CD4-positive, CD25-positive, alpha-beta regulatory T cell (primary cell): ENCODE results near the gene TEKT3. TPM values are rescaled to one million over a fixed set of nuclear protein-coding genes. Genes with fewer than 3 reads are reported as not detected.

Experiments
- ATAC-seq, 2 donors: fragments of 150-1000 bp; cut with Tn5 transposase; one replicate each; pipeline ENCODE4 v1.10.0; 2021; ENCODE audit warnings: low read depth in 2 of 2, moderate number of reproducible peaks in 2 of 2, moderate library complexity in 1 of 2
- DNase-seq, 3 donors: peaks; one replicate each; pipeline versions ENCODE4 v3.0.0 to v3.0.0-alpha.2; 2012 to 2022; ENCODE audit warnings: mixed read lengths in 1 of 3
- H3K27ac ChIP-seq: one replicate; pipeline ENCODE4 v1.7.0; 2013; ENCODE audit warnings: mild to moderate bottlenecking, low read length; ENCODE audit not compliant: insufficient read depth, poor library complexity, severe bottlenecking
- H3K27me3 ChIP-seq: one replicate; pipeline ENCODE4 v1.7.0; 2013; ENCODE audit warnings: low read length; ENCODE audit not compliant: control insufficient read depth, insufficient read depth
- H3K36me3 ChIP-seq: one replicate; pipeline ENCODE4 v1.7.0; 2013; ENCODE audit warnings: mild to moderate bottlenecking, low read length, moderate library complexity; ENCODE audit not compliant: control insufficient read depth, insufficient read depth
- H3K4me1 ChIP-seq: 2 replicates; pipeline ENCODE4 v1.7.0; 2013; ENCODE audit warnings: mild to moderate bottlenecking, low read length; ENCODE audit not compliant: insufficient read depth, control insufficient read depth, poor library complexity, severe bottlenecking
- H3K4me3 ChIP-seq: one replicate; pipeline ENCODE4 v1.7.0; 2013; ENCODE audit warnings: low read depth, mild to moderate bottlenecking, low read length, moderate library complexity
- H3K9me3 ChIP-seq, 2 experiments: 1 replicate in 1 of 2; 2 replicates in 1 of 2; pipeline ENCODE4 v1.7.0; 2013; ENCODE audit warnings: low read length in 2 of 2, mild to moderate bottlenecking in 1 of 2, moderate library complexity in 1 of 2; ENCODE audit not compliant: control insufficient read depth in 2 of 2
- H3K27ac Mint-ChIP-seq, 3 donors: one replicate each; pipeline ENCODE4 v1.8.0; 2020 to 2022; ENCODE audit warnings: mild to moderate bottlenecking in 3 of 3, mixed read lengths in 3 of 3, moderate library complexity in 2 of 3
- H3K27me3 Mint-ChIP-seq: one replicate; pipeline ENCODE4 v1.8.0; 2022; ENCODE audit warnings: mild to moderate bottlenecking, mixed read lengths
- H3K36me3 Mint-ChIP-seq: one replicate; pipeline ENCODE4 v1.8.0; 2020; ENCODE audit warnings: mixed read lengths
- H3K4me1 Mint-ChIP-seq, 4 donors: one replicate each; pipeline ENCODE4 v1.8.0; 2020 to 2022; ENCODE audit warnings: mixed read lengths in 4 of 4, mild to moderate bottlenecking in 1 of 4
- H3K4me3 Mint-ChIP-seq, 4 donors: one replicate each; pipeline ENCODE4 v1.8.0; 2020 to 2022; ENCODE audit warnings: mild to moderate bottlenecking in 4 of 4, mixed read lengths in 4 of 4, moderate library complexity in 3 of 4
- H3K9me3 Mint-ChIP-seq, 7 donors: one replicate each; pipeline ENCODE4 v1.8.0; 2020 to 2022; ENCODE audit warnings: mixed read lengths in 7 of 7, mild to moderate bottlenecking in 3 of 7, moderate library complexity in 2 of 7
- polyA plus RNA-seq, 4 donors: library from polyadenylated mRNA; unstranded; fragments of 300-500 nt; fragmentation: Illumina TruSeq; gene quantifications; one replicate each; pipeline ENCODE4 v1.2.3, GENCODE V29; 2021
- total RNA-seq: library from RNA; stranded (reverse); gene quantifications from one replicate; pipeline ENCODE4 v1.2.3, GENCODE V29; 2022

The TEKT3 gene
- total and polyA plus RNA-seq, 5 donors from 2014 or later = 0.34 to 1.2 TPM; not detected in 3

- peaks cover 10% of the 10 kb centered on the region for H3K27me3 ChIP-seq
- DNase-seq (no peak), ATAC-seq (no peak)
- H3K4me3 ChIP-seq = no peak overlapping the region
- H3K9me3 Mint-ChIP-seq = peaks cover 0 to 7% (median 2%) of the 10 kb centered on the region in 7 donors
- no peak overlapping the region for H3K4me3 Mint-ChIP-seq
- no peaks in the 10 kb centered on the region for H3K4me1 ChIP-seq
- H3K4me1 Mint-ChIP-seq = peaks cover 0 to 5% (median 0%) of the 10 kb centered on the region in 4 donors
- H3K9me3 ChIP-seq = no peaks in the 10 kb centered on the region
- no peak overlapping the region for H3K27ac Mint-ChIP-seq
- peaks cover 30% of the 10 kb centered on the region for H3K27me3 Mint-ChIP-seq
- peaks cover 4% of the 10 kb centered on the region for H3K36me3 Mint-ChIP-seq
- no peaks in the 10 kb centered on the region for H3K36me3 ChIP-seq
- H3K27ac ChIP-seq = no peak overlapping the region
Observed at GRCh38 chr17:15281909-15282308, 59.5 kb downstream of the TEKT3 start.

- no peak for ATAC-seq
Observed at GRCh38 chr17:15278924-15279477, 62.4 kb downstream of the TEKT3 start.

GRCh38 chr17:15278380-15278779 is 63.0 kb downstream of the TEKT3 start:
- H3K9me3 ChIP-seq = peaks cover 0 to 2% of the 10 kb centered on the region in 2 experiments
- H3K4me1 Mint-ChIP-seq = peaks cover 0 to 5% (median 0%) of the 10 kb centered on the region in 4 donors

More at GRCh38 chr17:15278924-15279477, 62.4 kb downstream of the TEKT3 start:
- Histone ChIP-seq H3K36me3 (no peaks in the 10 kb centered on the region), H3K4me1 (no peaks in the 10 kb centered on the region), H3K27me3 (peaks cover 6% of the 10 kb centered on the region), H3K9me3 (no peaks in the 10 kb centered on the region), H3K27ac (no peak overlapping the region), H3K4me3 (no peak overlapping the region)
- Mint-ChIP-seq H3K4me3 (no peak overlapping the region), H3K27ac (no peak overlapping the region), H3K36me3 (peaks cover 4% of the 10 kb centered on the region), H3K27me3 (peaks cover 27% of the 10 kb centered on the region), H3K9me3 (peaks cover 0 to 9% (median 1%) of the 10 kb centered on the region in 7 donors), H3K4me1 (peaks cover 0 to 5% (median 0%) of the 10 kb centered on the region in 4 donors)
- no peak for DNase-seq

GRCh38 chr17:15274017-15274416 is 67.4 kb downstream of the TEKT3 start:
- DNase-seq (no peak), ATAC-seq (no peak)
- peaks cover 0 to 2% of the 10 kb centered on the region in 2 experiments for H3K9me3 ChIP-seq
- H3K27ac ChIP-seq = no peak overlapping the region
- no peaks in the 10 kb centered on the region for H3K27me3 ChIP-seq
- Mint-ChIP-seq H3K4me3 (no peak overlapping the region), H3K4me1 (peaks cover 0 to 3% (median 0%) of the 10 kb centered on the region in 4 donors), H3K27ac (no peak overlapping the region), H3K27me3 (peaks cover 18% of the 10 kb centered on the region), H3K36me3 (no peaks in the 10 kb centered on the region), H3K9me3 (peaks cover 0 to 6% (median 0%) of the 10 kb centered on the region in 7 donors)
- H3K4me1 ChIP-seq = no peaks in the 10 kb centered on the region
- H3K4me3 ChIP-seq = no peak overlapping the region
- H3K36me3 ChIP-seq = no peaks in the 10 kb centered on the region

More at GRCh38 chr17:15278380-15278779, 63.0 kb downstream of the TEKT3 start:
- peaks cover 4% of the 10 kb centered on the region for H3K36me3 Mint-ChIP-seq
- Histone ChIP-seq H3K4me1 (no peaks in the 10 kb centered on the region), H3K27ac (no peak overlapping the region), H3K27me3 (peaks cover 4% of the 10 kb centered on the region), H3K4me3 (no peak overlapping the region), H3K36me3 (no peaks in the 10 kb centered on the region)
- DNase-seq (no peak), ATAC-seq (no peak)
- peaks cover 22% of the 10 kb centered on the region for H3K27me3 Mint-ChIP-seq
- peaks cover 0 to 7% (median 1%) of the 10 kb centered on the region in 7 donors for H3K9me3 Mint-ChIP-seq
- no peak overlapping the region for H3K27ac Mint-ChIP-seq
- H3K4me3 Mint-ChIP-seq = no peak overlapping the region

- Mint-ChIP-seq H3K36me3 (no peaks in the 10 kb centered on the region), H3K4me3 (no peak overlapping the region), H3K27ac (no peak overlapping the region), H3K27me3 (peaks cover 15% of the 10 kb centered on the region), H3K4me1 (peaks cover 0 to 3% (median 0%) of the 10 kb centered on the region in 4 donors), H3K9me3 (peaks cover 0 to 6% (median 0%) of the 10 kb centered on the region in 7 donors)
- ATAC-seq (no peak), DNase-seq (no peak)
- H3K27me3 ChIP-seq = no peaks in the 10 kb centered on the region
- H3K4me1 ChIP-seq = no peaks in the 10 kb centered on the region
- no peaks in the 10 kb centered on the region for H3K36me3 ChIP-seq
- H3K27ac ChIP-seq = no peak overlapping the region
- H3K4me3 ChIP-seq = no peak overlapping the region
- peaks cover 0 to 2% of the 10 kb centered on the region in 2 experiments for H3K9me3 ChIP-seq
Observed at GRCh38 chr17:15273141-15273793, 68.1 kb downstream of the TEKT3 start.

- Histone ChIP-seq H3K4me3 (no peak overlapping the region), H3K36me3 (no peaks in the 10 kb centered on the region), H3K27ac (no peak overlapping the region), H3K27me3 (peaks cover 2% of the 10 kb centered on the region), H3K9me3 (peaks cover 0 to 2% of the 10 kb centered on the region in 2 experiments), H3K4me1 (no peaks in the 10 kb centered on the region)
- Mint-ChIP-seq H3K9me3 (peaks cover 0 to 6% (median 0%) of the 10 kb centered on the region in 7 donors), H3K27me3 (peaks cover 24% of the 10 kb centered on the region), H3K4me1 (peaks cover 0 to 3% (median 0%) of the 10 kb centered on the region in 4 donors), H3K27ac (no peak overlapping the region), H3K36me3 (no peaks in the 10 kb centered on the region), H3K4me3 (no peak overlapping the region)
- ATAC-seq (no peak), DNase-seq (no peak)
Observed at GRCh38 chr17:15271741-15272140, 69.7 kb downstream of the TEKT3 start.

- Mint-ChIP-seq H3K4me1 (peaks cover 0 to 3% (median 0%) of the 10 kb centered on the region in 4 donors), H3K4me3 (no peak overlapping the region), H3K9me3 (peaks cover 0 to 4% (median 0%) of the 10 kb centered on the region in 7 donors), H3K36me3 (no peaks in the 10 kb centered on the region), H3K27ac (no peak overlapping the region), H3K27me3 (peaks cover 30% of the 10 kb centered on the region)
- ATAC-seq (no peak), DNase-seq (no peak)
- Histone ChIP-seq H3K27me3 (peaks cover 4% of the 10 kb centered on the region), H3K27ac (no peak overlapping the region), H3K9me3 (peaks cover 0 to 2% of the 10 kb centered on the region in 2 experiments), H3K36me3 (no peaks in the 10 kb centered on the region), H3K4me1 (no peaks in the 10 kb centered on the region), H3K4me3 (no peak overlapping the region)
Observed at GRCh38 chr17:15270628-15271381, 70.6 kb downstream of the TEKT3 start.
